CD14-positive monocyte (primary cell): Measurements from ENCODE around the gene SMARCB1. TPM values are rescaled to one million over a fixed set of nuclear protein-coding genes. Genes with fewer than 3 reads are reported as not detected.

Source experiments
- DNase-seq, 3 donors: peaks; one replicate each; pipeline ENCODE4 v3.0.0-alpha.2; 2011 to 2022
- H2AFZ ChIP-seq: 2 replicates; pipeline ENCODE4 v1.6.0; 2012; ENCODE audit warnings: mild to moderate bottlenecking, low read depth, low read length, inconsistent platforms; ENCODE audit not compliant: insufficient read depth, poor library complexity, severe bottlenecking
- H3K27ac ChIP-seq, 2 donors: 1 replicate in 1 of 2; 2 replicates in 1 of 2; pipeline ENCODE4 v1.5.1; 2012 to 2013; ENCODE audit warnings: low read length in 2 of 2, control low read depth in 1 of 2, inconsistent platforms in 1 of 2, low read depth in 1 of 2, mild to moderate bottlenecking in 1 of 2
- H3K27me3 ChIP-seq, 2 donors: one replicate each; pipeline versions ENCODE4 v1.6.0 to v1.6.1; 2011 to 2013; ENCODE audit warnings: low read length in 2 of 2; ENCODE audit not compliant: control insufficient read depth in 2 of 2, insufficient read depth in 2 of 2
- H3K36me3 ChIP-seq, 2 donors: replicated peaks in 1 of 2; 1 replicate in 1 of 2; 2 replicates in 1 of 2; pipeline versions ENCODE4 v1.5.1 to v1.6.1; 2012 to 2013; ENCODE audit warnings: low read length in 2 of 2, control low read depth in 1 of 2, inconsistent platforms in 1 of 2, mild to moderate bottlenecking in 1 of 2; ENCODE audit not compliant: insufficient read depth in 2 of 2, control insufficient read depth in 1 of 2
- H3K4me1 ChIP-seq, 2 donors: 1 replicate in 1 of 2; 2 replicates in 1 of 2; pipeline versions ENCODE4 v1.5.1 to v1.6.1; 2012 to 2013; ENCODE audit warnings: low read length in 2 of 2, control low read depth in 1 of 2, inconsistent platforms in 1 of 2, mild to moderate bottlenecking in 1 of 2, moderate library complexity in 1 of 2; ENCODE audit not compliant: insufficient read depth in 2 of 2, control insufficient read depth in 1 of 2
- H3K4me2 ChIP-seq: replicated peaks from 2 replicates; pipeline ENCODE3; 2012; ENCODE audit warnings: low read length, moderate library complexity, mild to moderate bottlenecking; ENCODE audit not compliant: poor library complexity, severe bottlenecking; ENCODE audit errors: extremely low read depth
- H3K4me3 ChIP-seq, 3 experiments: fragments of 200-600 bp in 1 of 3; sonication (generic) in 1 of 3; replicated peaks in 1 of 3; 1 replicate in 2 of 3; 2 replicates in 1 of 3; pipeline ENCODE4 v1.5.1; 2011 to 2013; ENCODE audit warnings: low read length in 3 of 3, mild to moderate bottlenecking in 3 of 3, control low read depth in 2 of 3, low read depth in 2 of 3, inconsistent platforms in 1 of 3, moderate library complexity in 1 of 3
- H3K79me2 ChIP-seq: 2 replicates; pipeline ENCODE4 v1.6.0; 2012; ENCODE audit warnings: mild to moderate bottlenecking, control low read depth, inconsistent platforms, low read length, moderate library complexity; ENCODE audit not compliant: insufficient read depth
- H3K9ac ChIP-seq: 2 replicates; pipeline ENCODE4 v1.6.0; 2017; ENCODE audit warnings: low read length, mild to moderate bottlenecking; ENCODE audit not compliant: insufficient read depth, poor library complexity, severe bottlenecking
- H3K9me3 ChIP-seq, 2 donors: replicated peaks in 1 of 2; 1 replicate in 1 of 2; 2 replicates in 1 of 2; pipeline versions ENCODE4 v1.5.1 to v1.6.1; 2012 to 2013; ENCODE audit warnings: low read length in 2 of 2, control low read depth in 1 of 2; ENCODE audit not compliant: control insufficient read depth in 1 of 2, insufficient read depth in 1 of 2
- H4K20me1 ChIP-seq: 2 replicates; pipeline ENCODE4 v1.6.0; 2012; ENCODE audit warnings: mild to moderate bottlenecking, low read length, control low read depth, moderate library complexity; ENCODE audit not compliant: insufficient read depth
- H3K27ac Mint-ChIP-seq, 7 donors: one replicate each; pipeline ENCODE4 v1.8.0; 2020; ENCODE audit warnings: mild to moderate bottlenecking in 7 of 7, mixed read lengths in 7 of 7, moderate library complexity in 6 of 7, inconsistent platforms in 2 of 7
- H3K27me3 Mint-ChIP-seq, 3 donors: one replicate each; pipeline ENCODE4 v1.8.0; 2021 to 2022; ENCODE audit warnings: low read depth in 3 of 3, mild to moderate bottlenecking in 3 of 3, mixed read lengths in 3 of 3, moderate library complexity in 3 of 3, inconsistent platforms in 1 of 3
- H3K36me3 Mint-ChIP-seq, 2 donors: one replicate each; pipeline ENCODE4 v1.8.0; 2020; ENCODE audit warnings: mixed read lengths in 2 of 2, inconsistent platforms in 1 of 2, mild to moderate bottlenecking in 1 of 2
- H3K4me1 Mint-ChIP-seq: one replicate; pipeline ENCODE4 v1.8.0; 2020; ENCODE audit warnings: mild to moderate bottlenecking, mixed read lengths
- H3K4me3 Mint-ChIP-seq, 2 donors: one replicate each; pipeline ENCODE4 v1.8.0; 2020; ENCODE audit warnings: mild to moderate bottlenecking in 2 of 2, mixed read lengths in 2 of 2, moderate library complexity in 1 of 2
- H3K9me3 Mint-ChIP-seq, 7 donors: one replicate each; pipeline ENCODE4 v1.8.0; 2020 to 2022; ENCODE audit warnings: mixed read lengths in 7 of 7, mild to moderate bottlenecking in 6 of 7, moderate library complexity in 6 of 7, inconsistent platforms in 2 of 7
- CTCF ChIP-seq: fragments of 200-600 bp; IDR thresholded peaks from one replicate; pipeline ENCODE4 v1.8.0; 2022; ENCODE audit warnings: antibody characterized with exemption, mild to moderate bottlenecking
- WGBS: methylation state at CpG from one replicate; pipeline ENCODE4 v1.1.5; 2013; ENCODE audit warnings: missing lambda C conversion rate; ENCODE audit not compliant: insufficient coverage; 5-methylcytosine and 5-hydroxymethylcytosine counted together
- intact Hi-C, 2 donors: fragments of 100-400 bp; cut with micrococcal nuclease; formaldehyde crosslinking; loops; one replicate each; pipeline versions ENCODE4 v1.15.0 to v1.15.1; 2023
- polyA plus RNA-seq, 3 donors: library from polyadenylated mRNA; depleted of rRNA in 1 of 3; unstranded in 2 of 3; stranded (reverse) in 1 of 3; fragments of 300-500 nt in 2 of 3; fragments of >200 nt in 1 of 3; fragmentation: Illumina TruSeq in 2 of 3; gene quantifications; 1 replicate in 2 of 3; 2 replicates in 1 of 3; pipeline ENCODE4 v1.2.3, GENCODE V29; 2012 to 2021

Gene SMARCB1
- polyA plus RNA-seq, 3 donors = 30.3 to 71.8 (median 31.5) TPM

GRCh38 chr22:23875801-23876200, 89.0 kb downstream of the SMARCB1 start:
- H3K27ac Mint-ChIP-seq = no peak overlapping the region
- H3K4me3 Mint-ChIP-seq = no peak overlapping the region
- peaks cover 0 to 1% (median 0%) of the 10 kb centered on the region in 3 donors for H3K27me3 Mint-ChIP-seq
- H3K9me3 Mint-ChIP-seq = no peaks in the 10 kb centered on the region
- no peak overlapping the region for H3K9ac ChIP-seq
- H3K4me1 Mint-ChIP-seq = no peaks in the 10 kb centered on the region
- no peak overlapping the region for H3K4me2 ChIP-seq
- H3K27me3 ChIP-seq = no peaks in the 10 kb centered on the region
- no peak overlapping the region for H3K27ac ChIP-seq
- WGBS = 100% methylated on average over 2 of the region's 2 CpGs
- no peak overlapping the region for H2AFZ ChIP-seq
- H3K9me3 ChIP-seq = no peaks in the 10 kb centered on the region
- H4K20me1 ChIP-seq = no peaks in the 10 kb centered on the region
- TF ChIP-seq CTCF = no peak
- H3K4me1 ChIP-seq = no peaks in the 10 kb centered on the region
- no peaks in the 10 kb centered on the region for H3K36me3 ChIP-seq
- H3K79me2 ChIP-seq = no peaks in the 10 kb centered on the region
- H3K36me3 Mint-ChIP-seq = no peaks in the 10 kb centered on the region
- intact Hi-C loops = no loop called here
- DNase-seq = no peak
- no peak overlapping the region for H3K4me3 ChIP-seq

DNA sequence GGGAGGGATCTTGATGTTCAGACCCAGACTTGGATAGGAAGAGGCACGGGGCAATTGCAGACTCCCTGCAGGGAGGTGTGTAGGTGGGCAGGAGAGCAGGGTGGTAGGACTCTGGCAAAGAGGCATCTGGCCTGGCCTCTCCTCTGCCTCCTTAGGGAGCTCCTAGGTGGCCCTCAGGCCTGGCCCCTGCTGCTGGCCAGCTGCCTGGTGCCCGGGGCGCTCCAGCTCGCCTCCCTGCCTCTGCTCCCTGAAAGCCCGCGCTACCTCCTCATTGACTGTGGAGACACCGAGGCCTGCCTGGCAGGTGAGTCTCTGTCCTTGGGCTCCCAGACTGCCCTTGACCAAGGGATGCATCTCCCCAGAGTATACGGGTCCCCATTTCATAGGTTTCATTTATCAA, 90.8 kb downstream of the SMARCB1 start:
- Histone ChIP-seq H3K4me2 (no peak overlapping the region), H3K4me1 (no peaks in the 10 kb centered on the region), H3K27me3 (no peaks in the 10 kb centered on the region), H3K9ac (no peak overlapping the region), H3K79me2 (no peaks in the 10 kb centered on the region), H3K36me3 (no peaks in the 10 kb centered on the region), H3K9me3 (no peaks in the 10 kb centered on the region), H4K20me1 (no peaks in the 10 kb centered on the region), H3K27ac (no peak overlapping the region), H2AFZ (no peak overlapping the region), H3K4me3 (no peak overlapping the region)
- DNase-seq = no peak
- Mint-ChIP-seq H3K27ac (no peak overlapping the region), H3K27me3 (peaks cover 0 to 1% (median 0%) of the 10 kb centered on the region in 3 donors), H3K4me3 (no peak overlapping the region), H3K4me1 (no peaks in the 10 kb centered on the region), H3K9me3 (no peaks in the 10 kb centered on the region), H3K36me3 (no peaks in the 10 kb centered on the region)
- intact Hi-C loops = no loop called here
- no peak for TF ChIP-seq CTCF
- 94% methylated on average over 8 of the region's 8 CpGs for whole genome bisulfite sequencing
